Measurements from ENCODE around the gene HDAC4. TPM values are rescaled to one million over a fixed set of nuclear protein-coding genes. Genes with fewer than 3 reads are reported as not detected.
A peak's percentile ranks its signal among the peaks of the same experiment; 100 is the strongest.

HDAC4 gene
- total and polyA plus RNA-seq, 2 experiments from 2014 or later = 8.1 to 41.8 TPM

GRCh38 chr2:239277401-239278085 lies 123.3 kb downstream of the HDAC4 start:
- peaks cover 60% of the 10 kb centered on the region for H3K79me2 ChIP-seq (replicated peaks; ENCODE audit: insufficient read depth)
- no peak overlapping the region for H3K4me3 ChIP-seq
- no peaks in the 10 kb centered on the region for H3K9me2 ChIP-seq (ENCODE audit: insufficient read depth)
- no peaks in the 10 kb centered on the region for H3K4me1 ChIP-seq (ENCODE audit: insufficient read depth)
- no peaks in the 10 kb centered on the region for H3K36me3 Mint-ChIP-seq (ENCODE audit: low read depth)
- H3K4me1 Mint-ChIP-seq = peaks cover 32% of the 10 kb centered on the region
- no peak overlapping the region for H2AFZ ChIP-seq
- no peak for ATAC-seq
- no peak overlapping the region for H3K4me3 Mint-ChIP-seq
- no peaks in the 10 kb centered on the region for H3K36me3 ChIP-seq (ENCODE audit: insufficient read depth)
- peaks cover 13% of the 10 kb centered on the region for H3K27me3 Mint-ChIP-seq (ENCODE audit: insufficient read depth, low read depth, poor library complexity)
- peaks cover 2% of the 10 kb centered on the region; the same call in 1 of the 3 replicates for H3K9me3 Mint-ChIP-seq
- H3F3A ChIP-seq (replicated peaks; ENCODE audit: low read depth) = no peaks in the 10 kb centered on the region
- TF ChIP-seq ETS1 (IDR thresholded peaks at IDR 0.05) = no peak
- peaks cover 8% of the 10 kb centered on the region for H4K20me1 ChIP-seq (replicated peaks; ENCODE audit: insufficient read depth)
- peak overlapping the region; percentile 80 for H3K27ac Mint-ChIP-seq
- no peaks in the 10 kb centered on the region for H3K27me3 ChIP-seq (ENCODE audit: insufficient read depth)
- no peak for DNase-seq (ENCODE audit: low spot score)
- no peak overlapping the region for H3K27ac ChIP-seq (ENCODE audit: low read depth)
- H3K4me2 ChIP-seq = no peak overlapping the region

- Mint-ChIP-seq H3K9me3 (peaks cover 2% of the 10 kb centered on the region; the same call in 1 of the 3 replicates), H3K27me3 (ENCODE audit: insufficient read depth, low read depth, poor library complexity) (peaks cover 13% of the 10 kb centered on the region), H3K4me3 (no peak overlapping the region), H3K36me3 (ENCODE audit: low read depth) (no peaks in the 10 kb centered on the region), H3K4me1 (peaks cover 39% of the 10 kb centered on the region), H3K27ac (no peak overlapping the region)
- Histone ChIP-seq H3K79me2 (replicated peaks; ENCODE audit: insufficient read depth) (peaks cover 67% of the 10 kb centered on the region), H3K27ac (ENCODE audit: low read depth) (no peak overlapping the region), H3F3A (replicated peaks; ENCODE audit: low read depth) (no peaks in the 10 kb centered on the region), H3K4me1 (ENCODE audit: insufficient read depth) (peaks cover 5% of the 10 kb centered on the region), H3K36me3 (ENCODE audit: insufficient read depth) (no peaks in the 10 kb centered on the region), H2AFZ (no peak overlapping the region), H3K4me2 (no peak overlapping the region), H4K20me1 (replicated peaks; ENCODE audit: insufficient read depth) (peaks cover 14% of the 10 kb centered on the region), H3K9me2 (ENCODE audit: insufficient read depth) (no peaks in the 10 kb centered on the region), H3K27me3 (ENCODE audit: insufficient read depth) (no peaks in the 10 kb centered on the region), H3K4me3 (no peak overlapping the region)
- DNase-seq (ENCODE audit: low spot score) (no peak), ATAC-seq (peak; percentile 21; the same call in 2 of the 3 replicates)
- TF ChIP-seq CREB1 (CRISPR knock-in tag; IDR thresholded peaks at IDR 0.05; ENCODE audit: low read depth) = no peak
- no peak for TF ChIP-seq REST (IDR thresholded peaks at IDR 0.05; ENCODE audit: unreplicated experiment)
- no peak for TF ChIP-seq ZNF114 (CRISPR knock-in tag; IDR thresholded peaks at IDR 0.05)
- TF ChIP-seq ZNF331 (CRISPR knock-in tag; IDR thresholded peaks at IDR 0.05; ENCODE audit: low read depth) = no peak
- TF ChIP-seq CTCF (conservative IDR thresholded peaks at IDR 0.05; ENCODE audit: low read depth in 2 of 2) = no peak; a peak in 1 of 4 replicates
- TF ChIP-seq STAT1 (IDR thresholded peaks at IDR 0.05; ENCODE audit: unreplicated experiment) = no peak
- TF ChIP-seq ZNF462 (CRISPR knock-in tag; IDR thresholded peaks at IDR 0.05) = no peak
These were observed 124.0 kb downstream of the HDAC4 start for GRCh38 chr2:239276851-239277250.

Measured in GM23338 (cell line).